GM12873 (cell line): ENCODE results near the gene PSMD6.

Source experiments
- CTCF ChIP-seq: IDR thresholded peaks from 2 replicates; pipeline ENCODE4 v1.5.1; 2012; ENCODE audit warnings: low read depth, mild to moderate bottlenecking, moderate library complexity, low read length, control low read depth; ENCODE audit not compliant: insufficient read depth; ENCODE audit errors: missing control alignments

PSMD6 gene

GRCh38 chr3:63970631-63971475, 52.4 kb downstream of the PSMD6 start:
- TF ChIP-seq CTCF = no peak

GRCh38 chr3:63969876-63970275, 53.4 kb downstream of the PSMD6 start:
- no peak for TF ChIP-seq CTCF

- no peak for TF ChIP-seq CTCF
Measured at GRCh38 chr3:63968612-63969350, 54.5 kb downstream of the PSMD6 start.

- no peak for TF ChIP-seq CTCF
Measured at GRCh38 chr3:63967675-63968611, 55.4 kb downstream of the PSMD6 start.

GRCh38 chr3:63966871-63967270, 56.4 kb downstream of the PSMD6 start:
- no peak for TF ChIP-seq CTCF

GRCh38 chr3:63966007-63966406, 57.3 kb downstream of the PSMD6 start:
- no peak for TF ChIP-seq CTCF
